Testis (tissue), 3 donors: ENCODE results near the gene CEP63. TPM values are rescaled to one million over a fixed set of nuclear protein-coding genes. Genes with fewer than 3 reads are reported as not detected.

Source experiments
- DNase-seq: peaks from one replicate; pipeline ENCODE4 v3.0.0-alpha.2; 2019
- H3K27ac ChIP-seq, 2 donors: fragments of 200-600 bp; sonication (generic); one replicate each; pipeline ENCODE4 v1.5.1; 2019
- H3K27me3 ChIP-seq: fragments of 200-600 bp; sonication (generic); one replicate; pipeline ENCODE4 v1.5.1; 2019
- H3K36me3 ChIP-seq: fragments of 200-600 bp; sonication (generic); one replicate; pipeline ENCODE4 v1.5.1; 2017; ENCODE audit warnings: low read depth; ENCODE audit errors: missing control alignments
- H3K4me1 ChIP-seq: fragments of 200-600 bp; sonication (generic); one replicate; pipeline ENCODE4 v1.5.1; 2019
- H3K4me3 ChIP-seq, 2 donors: fragments of 200-600 bp; sonication (generic); one replicate each; pipeline ENCODE4 v1.5.1; 2017 to 2019
- H3K9me3 ChIP-seq: fragments of 200-600 bp; sonication (generic); one replicate; pipeline ENCODE4 v1.5.1; 2017
- POLR2A ChIP-seq: fragments of 450-650 bp; IDR thresholded peaks from one replicate; pipeline ENCODE4 v1.6.1; 2017; ENCODE audit warnings: antibody characterized with exemption, mild to moderate bottlenecking, moderate library complexity
- WGBS, 2 donors: methylation state at CpG; one replicate each; pipeline ENCODE4 v1.1.5; 2018; 5-methylcytosine and 5-hydroxymethylcytosine counted together
- intact Hi-C: fragments of 100-400 bp; cut with DNase I; formaldehyde crosslinking; loops from one replicate; pipeline ENCODE4 v1.15.1; 2023; ENCODE audit warnings: low total_unique reads
- polyA plus RNA-seq: library from polyadenylated mRNA; stranded (reverse); fragments of 350-450 nt; fragmentation: Illumina TruSeq; extraction: RNeasy Lipid Tissue Mini Kit (QIAGEN cat#74804); gene quantifications from one replicate; pipeline ENCODE4 v1.2.3, GENCODE V29; 2014; ENCODE audit warnings: low read depth, low replicate concordance; ENCODE audit not compliant: insufficient read depth
- total RNA-seq, 2 donors: library from RNA; depleted of rRNA; stranded (reverse); fragments of >200 nt; gene quantifications; one replicate each; pipeline ENCODE4 v1.2.3, GENCODE V29; 2016
- TF ChIP-seq, protein P1 (sequence below), 3 experiments: fragments of 450-650 bp in 2 of 3; fragments of 200-600 bp in 1 of 3; sonication (generic) in 1 of 3; IDR thresholded peaks; one replicate each; pipeline ENCODE4 v1.5.1; 2016 to 2019; ENCODE audit warnings: antibody characterized with exemption in 3 of 3, mild to moderate bottlenecking in 2 of 3, moderate library complexity in 1 of 3

CEP63 gene
- total and polyA plus RNA-seq, 3 donors from 2014 or later = 42.3 to 74.5 (median 45.5) TPM

DNA sequence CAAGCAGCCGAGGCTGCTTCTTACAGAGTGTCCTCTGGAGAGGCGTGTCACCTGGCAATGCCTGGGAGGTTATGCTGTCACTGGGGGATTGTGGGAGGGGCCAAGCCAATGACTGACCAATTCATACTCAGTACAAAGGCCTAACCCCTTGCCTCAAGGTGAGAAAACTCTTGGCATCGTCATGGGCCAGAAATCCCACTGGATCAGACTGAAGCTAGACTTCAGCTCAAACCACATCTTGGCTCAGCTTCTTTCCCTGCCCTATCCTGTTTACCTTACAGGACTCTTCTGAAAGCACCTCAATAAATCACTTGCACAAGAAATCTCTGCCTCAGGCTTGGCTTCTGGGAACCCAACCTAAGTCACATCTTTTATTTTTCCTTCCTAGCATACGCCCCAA is 9.6 kb upstream of the CEP63 start:
- WGBS, 2 donors = 60 to 75% methylated on average over 4 of the region's 4 CpGs
- intact Hi-C loops = loop anchor here (10.0 kb wide), 1 partner anchor 262 kb away; no protein-coding TSS in a partner anchor
- no peak overlapping the region for H3K27ac ChIP-seq
- no peak for DNase-seq
- H3K4me1 ChIP-seq = no peaks in the 10 kb centered on the region
- H3K4me3 ChIP-seq = no peak overlapping the region
- TF ChIP-seq POLR2A = no peak
- TF ChIP-seq, protein P1, sequence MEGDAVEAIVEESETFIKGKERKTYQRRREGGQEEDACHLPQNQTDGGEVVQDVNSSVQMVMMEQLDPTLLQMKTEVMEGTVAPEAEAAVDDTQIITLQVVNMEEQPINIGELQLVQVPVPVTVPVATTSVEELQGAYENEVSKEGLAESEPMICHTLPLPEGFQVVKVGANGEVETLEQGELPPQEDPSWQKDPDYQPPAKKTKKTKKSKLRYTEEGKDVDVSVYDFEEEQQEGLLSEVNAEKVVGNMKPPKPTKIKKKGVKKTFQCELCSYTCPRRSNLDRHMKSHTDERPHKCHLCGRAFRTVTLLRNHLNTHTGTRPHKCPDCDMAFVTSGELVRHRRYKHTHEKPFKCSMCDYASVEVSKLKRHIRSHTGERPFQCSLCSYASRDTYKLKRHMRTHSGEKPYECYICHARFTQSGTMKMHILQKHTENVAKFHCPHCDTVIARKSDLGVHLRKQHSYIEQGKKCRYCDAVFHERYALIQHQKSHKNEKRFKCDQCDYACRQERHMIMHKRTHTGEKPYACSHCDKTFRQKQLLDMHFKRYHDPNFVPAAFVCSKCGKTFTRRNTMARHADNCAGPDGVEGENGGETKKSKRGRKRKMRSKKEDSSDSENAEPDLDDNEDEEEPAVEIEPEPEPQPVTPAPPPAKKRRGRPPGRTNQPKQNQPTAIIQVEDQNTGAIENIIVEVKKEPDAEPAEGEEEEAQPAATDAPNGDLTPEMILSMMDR (IDR thresholded peaks at IDR 0.05) = no peak
- H3K36me3 ChIP-seq = no peaks in the 10 kb centered on the region
- H3K27me3 ChIP-seq = no peaks in the 10 kb centered on the region
- no peaks in the 10 kb centered on the region for H3K9me3 ChIP-seq

DNA sequence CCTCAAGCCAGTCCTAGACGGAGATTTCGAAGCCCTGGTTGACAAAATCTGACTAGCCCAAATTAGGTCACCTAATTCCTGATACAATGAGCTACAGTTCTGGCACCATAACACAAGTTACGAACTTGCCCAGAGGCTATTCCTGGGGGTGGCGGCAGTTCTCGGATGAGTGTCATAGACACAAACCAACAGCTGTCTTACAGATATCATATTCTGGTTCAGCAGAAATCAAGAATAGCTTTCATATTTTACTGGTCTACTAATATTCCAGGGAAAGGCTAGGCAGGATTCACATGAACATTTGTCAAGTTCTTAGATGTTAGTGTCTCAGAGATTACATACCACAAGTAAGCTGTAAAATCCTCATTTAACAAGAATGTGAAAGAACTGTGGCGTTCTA is 8.9 kb upstream of the CEP63 start:
- intact Hi-C loops = loop anchor here (10.0 kb wide), 1 partner anchor 262 kb away; no protein-coding TSS in a partner anchor
- TF ChIP-seq, protein P1 (IDR thresholded peaks at IDR 0.05) = no peak
- TF ChIP-seq POLR2A = no peak
- Histone ChIP-seq H3K27ac (no peak overlapping the region), H3K4me3 (no peak overlapping the region), H3K4me1 (no peaks in the 10 kb centered on the region), H3K27me3 (no peaks in the 10 kb centered on the region), H3K36me3 (no peaks in the 10 kb centered on the region), H3K9me3 (no peaks in the 10 kb centered on the region)
- no peak for DNase-seq
- WGBS, 2 donors = 80 to 82% methylated on average over 6 of the region's 6 CpGs

DNA sequence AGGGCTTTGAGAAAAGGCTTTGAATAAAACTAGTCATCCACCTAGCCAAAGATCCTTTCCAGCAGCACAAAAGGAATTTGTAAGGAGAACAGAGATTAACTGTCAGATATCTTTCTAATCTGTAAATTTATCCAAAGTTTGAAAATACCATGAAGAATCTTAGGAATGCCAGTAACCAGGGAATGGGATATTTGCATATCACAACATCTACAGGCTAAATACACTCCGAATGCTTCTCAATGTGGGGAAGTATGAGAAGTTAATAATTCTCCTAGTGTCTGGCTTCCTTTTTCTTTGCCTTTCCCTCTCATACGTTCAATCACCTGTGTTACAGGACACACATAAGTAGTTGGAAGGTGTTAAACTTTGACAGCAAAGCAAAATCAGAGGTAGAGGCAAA is 7.9 kb upstream of the CEP63 start:
- intact Hi-C loops = loop anchor here (10.0 kb wide), 1 partner anchor 263 kb away; no protein-coding TSS in a partner anchor

DNA sequence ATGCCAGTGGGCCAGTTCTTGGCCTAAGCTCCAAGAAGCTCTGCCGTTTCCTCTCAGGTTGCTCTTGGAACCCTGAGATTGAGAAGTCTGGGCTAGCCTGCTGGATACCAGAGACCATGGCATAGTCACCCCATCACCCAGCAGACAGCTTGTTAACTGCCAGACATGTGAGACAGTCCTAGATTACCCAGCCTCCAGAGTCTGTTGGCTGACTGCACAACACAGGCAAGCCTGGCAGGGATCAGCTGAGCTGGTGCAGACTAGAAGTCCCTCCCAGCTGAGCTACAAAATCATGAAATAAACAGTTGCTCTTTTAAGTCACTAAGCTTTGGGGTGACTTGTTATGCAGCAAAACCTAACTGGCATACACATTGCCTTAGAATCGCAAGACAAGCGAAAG is 5.3 kb upstream of the CEP63 start:
- no peaks in the 10 kb centered on the region for H3K27me3 ChIP-seq
- 92 to 97% methylated on average over 3 of the region's 3 CpGs for WGBS, 2 donors
- H3K36me3 ChIP-seq = no peaks in the 10 kb centered on the region
- intact Hi-C loops = no loop called here
- H3K9me3 ChIP-seq = no peaks in the 10 kb centered on the region
- peaks cover 18% of the 10 kb centered on the region for H3K4me1 ChIP-seq
- DNase-seq = no peak
- H3K4me3 ChIP-seq = no peak overlapping the region
- no peak overlapping the region for H3K27ac ChIP-seq
- TF ChIP-seq, protein P1 (IDR thresholded peaks at IDR 0.05) = no peak
- no peak for TF ChIP-seq POLR2A

More for the DNA sequence above, 7.9 kb upstream of the CEP63 start:
- H3K4me3 ChIP-seq = no peak overlapping the region
- no peak overlapping the region for H3K27ac ChIP-seq
- H3K27me3 ChIP-seq = no peaks in the 10 kb centered on the region
- H3K4me1 ChIP-seq = peaks cover under 1% of the 10 kb centered on the region
- WGBS, 2 donors = 82 to 88% methylated on average over 2 of the region's 2 CpGs
- no peaks in the 10 kb centered on the region for H3K36me3 ChIP-seq
- no peaks in the 10 kb centered on the region for H3K9me3 ChIP-seq
- TF ChIP-seq POLR2A = no peak
- TF ChIP-seq, protein P1 (IDR thresholded peaks at IDR 0.05) = no peak
- no peak for DNase-seq

DNA sequence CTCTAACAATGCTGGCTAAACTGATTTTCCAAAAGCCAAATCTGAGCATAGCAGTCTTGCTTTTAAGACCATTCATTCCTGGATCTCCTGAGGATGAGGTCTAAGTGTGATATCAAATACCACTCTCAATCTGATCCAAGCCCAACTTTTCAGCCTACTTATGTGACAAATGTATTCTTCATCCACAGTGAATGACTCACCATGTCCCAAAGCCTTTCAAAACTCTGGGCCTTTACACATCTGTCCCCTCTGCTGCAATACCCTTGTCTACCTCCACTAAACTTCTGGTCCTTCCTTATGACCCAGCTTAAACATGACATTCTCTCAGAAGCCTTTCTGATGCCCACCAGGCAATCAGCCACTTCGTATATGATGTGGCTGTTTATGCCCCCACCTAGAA is 4.7 kb upstream of the CEP63 start:
- intact Hi-C loops = no loop called here
- 82 to 85% methylated on average over 1 of the region's 1 CpG for WGBS, 2 donors
- no peak overlapping the region for H3K27ac ChIP-seq
- peaks cover 18% of the 10 kb centered on the region for H3K4me1 ChIP-seq
- no peaks in the 10 kb centered on the region for H3K9me3 ChIP-seq
- no peaks in the 10 kb centered on the region for H3K36me3 ChIP-seq
- no peaks in the 10 kb centered on the region for H3K27me3 ChIP-seq
- no peak for DNase-seq
- H3K4me3 ChIP-seq = no peak overlapping the region
- TF ChIP-seq, protein P1 (IDR thresholded peaks at IDR 0.05) = no peak
- TF ChIP-seq POLR2A = no peak
